HUES48 (cell line): ENCODE results near the gene SGSM2.

Experiments used
- H3K27ac ChIP-seq: one replicate; pipeline ENCODE4 v1.7.0; 2013; ENCODE audit warnings: low read depth, low read length, inconsistent platforms
- H3K27me3 ChIP-seq: 2 replicates; pipeline ENCODE4 v1.6.1; 2013; ENCODE audit warnings: mild to moderate bottlenecking, low read length; ENCODE audit not compliant: control insufficient read depth, insufficient read depth
- H3K36me3 ChIP-seq: 2 replicates; pipeline ENCODE4 v1.6.1; 2013; ENCODE audit warnings: low read length; ENCODE audit not compliant: control insufficient read depth, insufficient read depth
- H3K4me1 ChIP-seq: 2 replicates; pipeline ENCODE4 v1.6.1; 2013; ENCODE audit warnings: mild to moderate bottlenecking, low read length; ENCODE audit not compliant: control insufficient read depth, insufficient read depth
- H3K4me3 ChIP-seq: 2 replicates; pipeline ENCODE4 v1.5.1; 2013; ENCODE audit warnings: mild to moderate bottlenecking, low read depth, low read length
- H3K9ac ChIP-seq: 2 replicates; pipeline ENCODE4 v1.6.1; 2013; ENCODE audit warnings: mild to moderate bottlenecking, low read depth, low read length, moderate library complexity
- H3K9me3 ChIP-seq: 2 replicates; pipeline ENCODE4 v1.6.1; 2013; ENCODE audit warnings: low read length; ENCODE audit not compliant: control insufficient read depth, insufficient read depth

Gene SGSM2

GRCh38 chr17:2395258-2396181 lies 58.2 kb downstream of the SGSM2 start:
- Histone ChIP-seq H3K27me3 (no peaks in the 10 kb centered on the region), H3K27ac (peak overlapping the region; percentile 85), H3K9me3 (no peaks in the 10 kb centered on the region), H3K4me1 (peaks cover 36% of the 10 kb centered on the region), H3K9ac (no peak overlapping the region), H3K4me3 (no peak overlapping the region), H3K36me3 (0 out of 2 replicates have a peak, but pooled peaks cover under 1% of the 10 kb centered on the region)

DNA sequence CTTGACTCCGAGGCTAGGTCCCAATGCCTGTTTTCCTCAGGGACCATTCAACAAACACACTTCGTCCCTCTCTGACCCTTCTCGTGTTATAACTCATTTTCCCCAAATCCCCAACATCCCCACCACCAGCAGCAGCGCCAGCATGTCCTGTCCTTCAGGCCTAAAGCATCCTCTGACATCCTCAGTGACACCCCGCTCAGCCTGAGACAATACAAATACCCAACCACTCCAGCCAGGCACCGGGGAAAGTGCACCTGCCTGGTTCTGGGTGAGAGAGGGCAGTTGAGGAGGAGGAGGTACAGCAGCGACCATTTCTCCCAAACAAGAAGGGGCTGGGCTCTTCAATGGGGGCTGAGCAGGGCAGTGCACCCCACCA lies 58.9 kb downstream of the SGSM2 start:
- peak overlapping the region; percentile 85 for H3K27ac ChIP-seq
- H3K9ac ChIP-seq, result no peak overlapping the region
- no peaks in the 10 kb centered on the region for H3K9me3 ChIP-seq
- peaks cover 36% of the 10 kb centered on the region for H3K4me1 ChIP-seq
- no peaks in the 10 kb centered on the region for H3K27me3 ChIP-seq
- H3K4me3 ChIP-seq, result peak overlapping the region; percentile 55
- H3K36me3 ChIP-seq, result no peaks in the 10 kb centered on the region

GRCh38 chr17:2396568-2397246 lies 59.4 kb downstream of the SGSM2 start:
- Histone ChIP-seq H3K4me1 (peaks cover 36% of the 10 kb centered on the region), H3K9me3 (no peaks in the 10 kb centered on the region), H3K36me3 (no peaks in the 10 kb centered on the region), H3K27ac (peak overlapping the region; percentile 85), H3K27me3 (no peaks in the 10 kb centered on the region), H3K4me3 (peak overlapping the region; percentile 55), H3K9ac (no peak overlapping the region; the same call in 1 of the 2 replicates)

DNA sequence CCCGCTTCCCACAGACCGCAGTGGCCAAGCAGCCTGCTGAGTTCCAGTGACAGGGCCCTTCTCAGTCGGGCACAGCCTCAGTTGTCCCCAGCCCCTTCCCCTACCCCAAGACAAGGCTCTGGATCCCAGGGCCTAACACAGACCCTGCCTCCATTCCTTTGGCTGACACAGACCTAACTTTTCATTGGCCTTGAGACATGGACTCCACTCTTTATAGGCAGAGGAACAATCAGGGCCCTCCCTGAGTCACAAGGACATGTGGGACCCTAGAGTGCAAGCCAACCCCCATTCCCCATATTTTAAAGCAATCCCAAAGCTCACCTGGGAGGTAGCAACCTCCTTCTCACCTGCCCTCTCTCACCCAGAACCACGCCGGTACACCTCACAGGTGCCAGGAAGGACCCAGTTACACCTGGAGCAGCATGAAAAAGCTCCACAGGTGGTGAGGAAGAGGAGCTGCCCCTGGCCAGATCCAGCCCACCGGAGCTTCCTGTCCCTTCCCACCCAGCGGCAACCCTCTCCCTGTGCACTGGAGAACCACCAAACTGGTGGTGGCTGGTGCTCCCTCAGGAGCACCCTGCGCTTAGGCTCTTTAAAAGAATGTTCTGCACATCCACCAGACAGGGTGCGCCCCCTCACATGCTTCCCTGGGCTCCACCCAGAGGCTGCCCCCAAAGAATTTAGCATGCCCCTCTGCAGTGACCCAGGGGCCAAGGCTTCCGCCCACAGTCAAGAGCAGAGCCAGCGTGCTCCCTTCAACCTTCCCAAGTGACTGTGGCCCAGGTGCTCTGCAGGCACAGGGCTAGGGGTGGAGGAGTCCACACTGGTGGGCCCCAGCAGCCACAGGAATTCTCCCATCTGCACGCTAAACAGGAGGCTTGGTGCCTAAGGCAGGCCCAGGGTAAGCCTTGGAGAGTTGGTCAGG lies 60.2 kb downstream of the SGSM2 start:
- H3K4me1 ChIP-seq, result peaks cover 40% of the 10 kb centered on the region
- peak overlapping the region; percentile 85 for H3K27ac ChIP-seq
- H3K9me3 ChIP-seq, result no peaks in the 10 kb centered on the region
- H3K27me3 ChIP-seq, result no peaks in the 10 kb centered on the region
- peak overlapping the region; percentile 55; the same call in 1 of the 2 replicates for H3K4me3 ChIP-seq
- no peaks in the 10 kb centered on the region for H3K36me3 ChIP-seq
- H3K9ac ChIP-seq, result no peak overlapping the region; the same call in 1 of the 2 replicates

- Histone ChIP-seq H3K4me1 (peaks cover 45% of the 10 kb centered on the region), H3K4me3 (peak overlapping the region; percentile 95), H3K9me3 (no peaks in the 10 kb centered on the region), H3K27ac (peak overlapping the region; percentile 99), H3K36me3 (no peaks in the 10 kb centered on the region), H3K27me3 (no peaks in the 10 kb centered on the region), H3K9ac (peak overlapping the region; percentile 82)
Observed at GRCh38 chr17:2398182-2398581, 60.9 kb downstream of the SGSM2 start.

DNA sequence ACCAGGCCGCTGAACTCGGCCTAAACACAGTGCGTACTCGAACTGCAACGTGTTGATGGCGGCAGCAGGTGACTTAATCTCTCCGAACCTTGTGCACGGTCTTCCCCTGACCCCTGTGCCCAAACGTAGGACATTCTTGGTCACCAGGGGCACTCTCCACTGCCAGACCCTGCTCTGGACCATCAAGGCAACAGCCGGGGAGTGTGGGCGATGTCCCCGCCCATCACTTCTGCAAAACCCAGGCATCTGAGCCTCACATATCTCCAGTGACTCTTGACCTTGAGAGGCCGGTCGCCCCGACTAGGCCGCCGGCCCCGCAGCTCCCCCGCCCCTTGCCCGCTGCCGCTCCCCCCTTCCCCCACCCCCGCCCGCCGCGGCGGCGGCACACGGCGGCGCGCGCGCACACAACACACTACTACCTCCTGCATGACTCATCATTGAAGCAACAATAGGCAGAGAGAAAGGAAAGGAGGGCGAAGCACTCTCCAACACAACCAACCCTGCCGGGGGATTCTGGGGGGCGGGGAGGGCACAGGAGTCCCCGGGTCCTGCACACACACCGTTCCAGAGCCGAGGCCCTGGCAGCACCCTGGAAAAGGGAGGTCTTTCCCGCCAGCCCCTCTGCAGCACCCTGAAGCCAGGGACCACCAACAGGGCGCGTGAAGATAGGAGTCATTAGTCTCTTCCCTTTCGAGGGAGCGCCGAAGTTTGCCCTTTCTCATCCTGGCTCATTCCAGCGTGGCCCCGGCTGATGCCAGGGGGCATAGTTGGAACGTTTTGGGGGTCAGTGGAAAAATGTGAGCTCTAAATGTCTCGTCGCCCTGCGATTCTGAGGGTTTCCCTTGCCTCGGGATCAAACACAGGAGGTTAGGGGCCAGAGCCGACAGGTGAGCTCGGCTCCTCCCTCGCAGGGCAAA lies 61.6 kb downstream of the SGSM2 start:
- Histone ChIP-seq H3K9me3 (no peaks in the 10 kb centered on the region), H3K4me1 (peaks cover 45% of the 10 kb centered on the region), H3K36me3 (no peaks in the 10 kb centered on the region), H3K27me3 (no peaks in the 10 kb centered on the region), H3K27ac (peak overlapping the region; percentile 99), H3K4me3 (peak overlapping the region; percentile 95), H3K9ac (peak overlapping the region; percentile 96)

DNA sequence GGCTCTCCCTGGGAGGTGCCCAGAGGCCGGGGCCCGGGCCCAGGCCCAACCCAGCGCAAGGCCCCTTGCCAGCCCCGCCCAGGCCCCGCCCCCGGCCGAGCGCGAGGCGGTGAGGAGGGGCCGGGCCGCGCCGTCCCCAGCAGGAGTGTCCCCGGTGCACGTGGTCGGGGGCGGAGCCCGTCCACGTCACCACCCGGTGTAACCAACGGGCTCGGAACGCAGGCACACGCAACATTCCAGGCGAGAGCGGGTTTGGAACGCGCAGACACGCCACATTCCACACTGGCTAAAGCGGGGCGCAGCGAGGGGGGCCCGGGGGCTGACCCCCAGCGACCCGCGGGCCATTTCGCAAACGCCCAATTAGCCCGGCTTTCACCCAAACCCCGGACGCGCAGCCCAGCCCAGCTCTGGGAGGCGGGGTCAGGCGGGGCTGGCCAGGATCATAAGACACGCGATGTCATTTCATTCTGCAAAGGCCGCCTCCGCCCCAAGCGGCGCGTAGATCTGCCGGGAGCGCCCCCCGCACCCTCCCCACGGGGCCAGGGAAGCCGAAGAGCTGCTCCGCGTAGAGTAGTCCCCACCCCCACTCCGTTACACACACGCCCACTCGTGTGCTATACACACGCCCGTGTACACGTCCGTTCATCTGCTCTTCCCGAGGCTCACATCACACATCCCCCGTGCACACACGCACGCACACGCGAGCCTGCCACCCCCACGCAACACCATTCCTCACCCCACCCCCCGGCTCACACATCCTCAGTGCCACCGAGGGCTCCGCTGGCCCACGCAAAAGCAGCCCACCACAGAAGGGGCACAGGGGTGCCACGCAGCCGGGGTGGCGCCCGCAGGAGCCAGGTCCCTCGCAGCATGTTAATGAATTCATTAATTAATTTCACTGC lies 62.5 kb downstream of the SGSM2 start:
- Histone ChIP-seq H3K36me3 (no peaks in the 10 kb centered on the region), H3K27ac (peak overlapping the region; percentile 99), H3K9ac (peak overlapping the region; percentile 96), H3K9me3 (no peaks in the 10 kb centered on the region), H3K4me1 (peaks cover 41% of the 10 kb centered on the region), H3K27me3 (no peaks in the 10 kb centered on the region), H3K4me3 (peak overlapping the region; percentile 95)

GRCh38 chr17:2400474-2400866 lies 63.2 kb downstream of the SGSM2 start:
- H3K9ac ChIP-seq, result peak overlapping the region; percentile 80
- H3K36me3 ChIP-seq, result no peaks in the 10 kb centered on the region
- H3K4me1 ChIP-seq, result peaks cover 39% of the 10 kb centered on the region
- peak overlapping the region; percentile 99 for H3K27ac ChIP-seq
- H3K27me3 ChIP-seq, result no peaks in the 10 kb centered on the region
- H3K9me3 ChIP-seq, result no peaks in the 10 kb centered on the region
- peak overlapping the region; percentile 95 for H3K4me3 ChIP-seq

DNA sequence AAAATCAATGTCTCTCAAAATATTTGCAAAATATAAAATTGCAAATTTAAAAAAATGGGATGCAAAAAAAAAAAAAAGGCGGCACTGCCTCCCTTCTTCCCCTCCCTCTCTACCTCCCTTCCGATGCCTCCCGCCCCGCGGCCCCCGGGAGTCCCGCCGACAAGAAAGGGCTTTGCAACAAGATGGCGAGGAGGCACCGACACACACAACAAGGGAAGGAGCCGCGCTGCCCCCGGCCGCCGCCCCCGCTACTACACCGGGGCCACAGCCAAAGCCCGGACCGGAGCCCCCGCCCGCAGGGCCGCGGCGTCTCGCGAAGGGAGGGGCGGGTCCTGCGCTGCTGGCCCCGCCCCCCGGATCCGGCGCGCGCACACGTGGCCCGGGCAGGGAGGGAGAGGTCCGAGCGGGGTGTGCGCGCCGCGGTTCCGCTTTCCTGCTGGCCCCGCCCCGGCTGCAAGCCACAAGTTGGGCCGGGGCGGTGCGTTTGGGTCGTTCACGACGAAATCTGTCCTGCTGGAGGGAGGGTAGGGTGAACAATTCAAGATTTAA lies 63.6 kb downstream of the SGSM2 start, which contains the start of gene MNT:
Gene MNT, minus strand, starts transcription at position 184 of the 549 bp plus-strand sequence. CDS start 348 bp downstream, outside the sequence.
- peak within 1 kb of the TSS; percentile 84 for H3K9ac ChIP-seq
- H3K9me3 ChIP-seq, result no peaks in the 10 kb centered on the region
- H3K27ac ChIP-seq, result peak within 1 kb of the TSS; percentile 99
- H3K27me3 ChIP-seq, result no peaks in the 10 kb centered on the region
- no peaks in the 10 kb centered on the region for H3K36me3 ChIP-seq
- H3K4me1 ChIP-seq, result peaks cover 34% of the 10 kb centered on the region
- H3K4me3 ChIP-seq, result peak within 1 kb of the TSS; percentile 95
